HepG2 (cell line): ENCODE data around the gene EEF1AKMT3. TPM values are rescaled to one million over a fixed set of nuclear protein-coding genes. Genes with fewer than 3 reads are reported as not detected.

Experiments used
- ARNT2 ChIP-seq: sonication (generic); formaldehyde crosslinking; IDR thresholded peaks from 2 replicates; pipeline ENCODE4 v1.8.0; 2022; ENCODE audit warnings: mild to moderate bottlenecking, low read depth, missing genetic modification reagents, moderate library complexity
- GABPA ChIP-seq, 2 experiments: IDR thresholded peaks; 2 replicates each; pipeline ENCODE4 v1.6.1; 2011 to 2016; ENCODE audit warnings: low read depth in 2 of 2, low read length in 1 of 2, missing biosample characterization in 1 of 2, missing genetic modification characterization in 1 of 2
- ZBTB42 ChIP-seq: sonication (generic); formaldehyde crosslinking; IDR thresholded peaks from 2 replicates; pipeline ENCODE4 v1.5.0; 2020; ENCODE audit warnings: mild to moderate bottlenecking, missing genetic modification reagents
- ZXDC ChIP-seq: sonication (generic); formaldehyde crosslinking; IDR thresholded peaks from 2 replicates; pipeline ENCODE4 v1.5.0; 2020; ENCODE audit warnings: mild to moderate bottlenecking, missing genetic modification reagents
- polyA plus RNA-seq, 8 experiments: library from polyadenylated mRNA; depleted of rRNA in 3 of 8; stranded (reverse) in 7 of 8; unstranded in 1 of 8; fragments of >200 nt; fragmentation: Illumina TruSeq in 4 of 8; extraction: Trizol in 4 of 8; gene quantifications; 2 replicates each; pipeline versions ENCODE4 v1.2.1 to v1.2.3, GENCODE V29; 2011 to 2016; ENCODE audit warnings: low read depth in 4 of 8, missing spikeins in 1 of 8, mixed read lengths in 1 of 8; ENCODE audit not compliant: insufficient read depth in 1 of 8
- total RNA-seq, 5 experiments: library from RNA; depleted of rRNA; stranded (reverse); fragments of >200 nt; fragmentation: Illumina TruSeq; extraction: Trizol; gene quantifications; 2 replicates each; pipeline ENCODE4 v1.2.3, GENCODE V29; 2016; ENCODE audit warnings: low read depth in 1 of 5
- TF ChIP-seq, protein P1 (sequence below): sonication (generic); formaldehyde crosslinking; IDR thresholded peaks from 2 replicates; pipeline ENCODE4 v1.5.0; 2020; ENCODE audit warnings: missing genetic modification reagents
- TF ChIP-seq, protein P2 (sequence below): conservative IDR thresholded peaks from 2 replicates; pipeline ENCODE4 v1.6.1; 2018; ENCODE audit warnings: missing genetic modification reagents
- TF ChIP-seq, protein P3 (sequence below): sonication (generic); formaldehyde crosslinking; IDR thresholded peaks from 2 replicates; pipeline ENCODE4 v1.8.1; 2023; ENCODE audit warnings: mild to moderate bottlenecking, missing genetic modification reagents

The EEF1AKMT3 gene
- total and polyA plus RNA-seq, 2 of the 13 experiments (the other 11 are each of a cell fraction or from before 2014, with no cell fraction given): 4.7 to 11.4 TPM

- TF ChIP-seq GABPA (IDR thresholded peaks at IDR 0.05; ENCODE audit: low read depth, low read length): no peak
- no peak for TF ChIP-seq GABPA (CRISPR knock-in tag; IDR thresholded peaks at IDR 0.05; ENCODE audit: low read depth)
- TF ChIP-seq, protein P1, sequence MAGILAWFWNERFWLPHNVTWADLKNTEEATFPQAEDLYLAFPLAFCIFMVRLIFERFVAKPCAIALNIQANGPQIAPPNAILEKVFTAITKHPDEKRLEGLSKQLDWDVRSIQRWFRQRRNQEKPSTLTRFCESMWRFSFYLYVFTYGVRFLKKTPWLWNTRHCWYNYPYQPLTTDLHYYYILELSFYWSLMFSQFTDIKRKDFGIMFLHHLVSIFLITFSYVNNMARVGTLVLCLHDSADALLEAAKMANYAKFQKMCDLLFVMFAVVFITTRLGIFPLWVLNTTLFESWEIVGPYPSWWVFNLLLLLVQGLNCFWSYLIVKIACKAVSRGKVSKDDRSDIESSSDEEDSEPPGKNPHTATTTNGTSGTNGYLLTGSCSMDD (CRISPR knock-in tag): no peak
- TF ChIP-seq ZBTB42 (CRISPR knock-in tag): no peak
- TF ChIP-seq, protein P2, sequence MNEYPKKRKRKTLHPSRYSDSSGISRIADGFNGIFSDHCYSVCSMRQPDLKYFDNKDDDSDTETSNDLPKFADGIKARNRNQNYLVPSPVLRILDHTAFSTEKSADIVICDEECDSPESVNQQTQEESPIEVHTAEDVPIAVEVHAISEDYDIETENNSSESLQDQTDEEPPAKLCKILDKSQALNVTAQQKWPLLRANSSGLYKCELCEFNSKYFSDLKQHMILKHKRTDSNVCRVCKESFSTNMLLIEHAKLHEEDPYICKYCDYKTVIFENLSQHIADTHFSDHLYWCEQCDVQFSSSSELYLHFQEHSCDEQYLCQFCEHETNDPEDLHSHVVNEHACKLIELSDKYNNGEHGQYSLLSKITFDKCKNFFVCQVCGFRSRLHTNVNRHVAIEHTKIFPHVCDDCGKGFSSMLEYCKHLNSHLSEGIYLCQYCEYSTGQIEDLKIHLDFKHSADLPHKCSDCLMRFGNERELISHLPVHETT: no peak
- TF ChIP-seq ARNT2 (CRISPR knock-in tag): no peak
- TF ChIP-seq, protein P3, sequence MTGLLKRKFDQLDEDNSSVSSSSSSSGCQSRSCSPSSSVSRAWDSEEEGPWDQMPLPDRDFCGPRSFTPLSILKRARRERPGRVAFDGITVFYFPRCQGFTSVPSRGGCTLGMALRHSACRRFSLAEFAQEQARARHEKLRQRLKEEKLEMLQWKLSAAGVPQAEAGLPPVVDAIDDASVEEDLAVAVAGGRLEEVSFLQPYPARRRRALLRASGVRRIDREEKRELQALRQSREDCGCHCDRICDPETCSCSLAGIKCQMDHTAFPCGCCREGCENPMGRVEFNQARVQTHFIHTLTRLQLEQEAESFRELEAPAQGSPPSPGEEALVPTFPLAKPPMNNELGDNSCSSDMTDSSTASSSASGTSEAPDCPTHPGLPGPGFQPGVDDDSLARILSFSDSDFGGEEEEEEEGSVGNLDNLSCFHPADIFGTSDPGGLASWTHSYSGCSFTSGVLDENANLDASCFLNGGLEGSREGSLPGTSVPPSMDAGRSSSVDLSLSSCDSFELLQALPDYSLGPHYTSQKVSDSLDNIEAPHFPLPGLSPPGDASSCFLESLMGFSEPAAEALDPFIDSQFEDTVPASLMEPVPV: no peak
- TF ChIP-seq ZXDC (CRISPR knock-in tag): no peak
Observed at GRCh38 chr12:57823908-57824640, 51.7 kb downstream of the EEF1AKMT3 start (continued).
